Measurements from ENCODE around the gene ZNF682. TPM values are rescaled to one million over a fixed set of nuclear protein-coding genes. Genes with fewer than 3 reads are reported as not detected.
A peak's percentile ranks its signal among the peaks of the same experiment; 100 is the strongest.
"Not testable (repeated sequence)": the region's sequence is repeated elsewhere in the genome, so short reads cannot be mapped to it uniquely, and the experiment has no call there.

ZNF682 gene
- total RNA-seq, 1 donor = 1.6 TPM

GRCh38 chr19:20005741-20006140 lies 33.6 kb downstream of the ZNF682 start:
- no peak for DNase-seq (ENCODE audit: low read depth in 2 of 3, low spot score in 2 of 3)

GRCh38 chr19:19997656-19998268 lies 41.5 kb downstream of the ZNF682 start:
- peak in 2 of 3 donors; percentile 9 to 26 for DNase-seq (ENCODE audit: low read depth in 2 of 3, low spot score in 2 of 3)

GRCh38 chr19:19966862-19967261 lies 72.4 kb downstream of the ZNF682 start:
- no peak for DNase-seq (ENCODE audit: low read depth in 2 of 3, low spot score in 2 of 3)

GRCh38 chr19:19966126-19966525 lies 73.2 kb downstream of the ZNF682 start:
- not testable (repeated sequence) for DNase-seq (ENCODE audit: low read depth in 2 of 3, low spot score in 2 of 3)

GRCh38 chr19:19964416-19964815 lies 74.9 kb downstream of the ZNF682 start:
- DNase-seq (ENCODE audit: low read depth in 2 of 3, low spot score in 2 of 3) = no peak

GRCh38 chr19:19959151-19959799 lies 80.0 kb downstream of the ZNF682 start:
- DNase-seq (ENCODE audit: low read depth in 2 of 3, low spot score in 2 of 3) = peak; percentile 30 to 66 (median 60)

- not testable (repeated sequence) for DNase-seq (ENCODE audit: low read depth in 2 of 3, low spot score in 2 of 3)
Measured at GRCh38 chr19:19957766-19958165, 81.5 kb downstream of the ZNF682 start.

GRCh38 chr19:19956434-19957075 lies 82.8 kb downstream of the ZNF682 start:
- no peak for DNase-seq (ENCODE audit: low read depth in 2 of 3, low spot score in 2 of 3)

GRCh38 chr19:19955208-19955607 lies 84.1 kb downstream of the ZNF682 start:
- no peak for DNase-seq (ENCODE audit: low read depth in 2 of 3, low spot score in 2 of 3)

Small RNA genes within 50 kb of the gene (small RNA-seq; reads per million reads assigned to genes)
- not detected for gene AC006539.3

Other genes starting within 250 kb of the ZNF682 start
- 19.4 TPM for gene ZNF506, start 217.8 kb downstream of the ZNF682 start, total RNA-seq
- 4.8 TPM for gene ZNF253, start 173.6 kb downstream of the ZNF682 start, total RNA-seq
- 17.0 TPM for gene ZNF93, start 138.6 kb downstream of the ZNF682 start, total RNA-seq
- gene ZNF90, start 38.5 kb upstream of the ZNF682 start, total RNA-seq = 3.0 TPM
- gene ZNF486, start 127.7 kb upstream of the ZNF682 start, total RNA-seq = 5.7 TPM

Data from hematopoietic multipotent progenitor cell (in vitro differentiated cells).